H1 (cell line): ENCODE data around the gene MYLK. TPM values are rescaled to one million over a fixed set of nuclear protein-coding genes. Genes with fewer than 3 reads are reported as not detected.

ENCODE experiments used
- CHD7 ChIP-seq: fragments of 300-600 bp; sonication (generic); IDR thresholded peaks from 2 replicates; pipeline ENCODE4 v1.7.1; 2012; ENCODE audit warnings: low read length, moderate library complexity, mild to moderate bottlenecking, inconsistent platforms; ENCODE audit not compliant: insufficient replicate concordance
- GTF2F1 ChIP-seq: IDR thresholded peaks from 2 replicates; pipeline ENCODE4 v1.6.1; 2012; ENCODE audit warnings: low read depth, low read length, improper control_type of control experiment, borderline replicate concordance
- NANOG ChIP-seq: IDR thresholded peaks from 2 replicates; pipeline ENCODE4 v1.6.1; 2011; ENCODE audit warnings: low read length, low read depth, mild to moderate bottlenecking, inconsistent platforms; ENCODE audit not compliant: insufficient read depth, poor library complexity, severe bottlenecking
- POLR2A ChIP-seq, 2 experiments: IDR thresholded peaks; 1 replicate in 1 of 2; 2 replicates in 1 of 2; pipeline ENCODE4 v1.6.1; 2011; ENCODE audit warnings: low read depth in 2 of 2, low read length in 2 of 2, mild to moderate bottlenecking in 2 of 2; ENCODE audit errors: control extremely low read depth in 1 of 2
- RAD21 ChIP-seq, 2 experiments: IDR thresholded peaks in 1 of 2; conservative IDR thresholded peaks in 1 of 2; 2 replicates each; pipeline ENCODE4 v1.6.1; 2011; ENCODE audit warnings: low read depth in 2 of 2, low read length in 2 of 2, improper control_type of control experiment in 1 of 2, inconsistent platforms in 1 of 2, mild to moderate bottlenecking in 1 of 2, moderate library complexity in 1 of 2
- RBBP5 ChIP-seq: IDR thresholded peaks from 2 replicates; pipeline ENCODE4 v1.7.1; 2012; ENCODE audit warnings: low read depth, mild to moderate bottlenecking, inconsistent platforms, low read length, moderate library complexity, borderline replicate concordance
- SAP30 ChIP-seq: fragments of 300-600 bp; sonication (generic); IDR thresholded peaks from 2 replicates; pipeline ENCODE4 v1.7.1; 2012; ENCODE audit warnings: low read length, moderate library complexity, mild to moderate bottlenecking, inconsistent platforms; ENCODE audit not compliant: insufficient read depth, insufficient replicate concordance
- SIN3A ChIP-seq, 2 experiments: IDR thresholded peaks in 1 of 2; conservative IDR thresholded peaks in 1 of 2; 2 replicates each; pipeline ENCODE4 v1.6.1; 2011 to 2012; ENCODE audit warnings: low read length in 2 of 2, improper control_type of control experiment in 1 of 2, low read depth in 1 of 2, mild to moderate bottlenecking in 1 of 2
- SIX5 ChIP-seq: IDR thresholded peaks from 2 replicates; pipeline ENCODE4 v1.6.1; 2011; ENCODE audit warnings: mild to moderate bottlenecking, low read depth, low read length
- polyA plus RNA-seq, 7 experiments: library from polyadenylated mRNA; depleted of rRNA in 3 of 7; stranded (reverse) in 5 of 7; unstranded in 2 of 7; fragments of >200 nt in 5 of 7; fragments of 200-250 nt in 2 of 7; gene quantifications; 1 replicate in 5 of 7; 2 replicates in 1 of 7; 4 replicates in 1 of 7; pipeline versions ENCODE4 v1.2.1 to v1.2.3, GENCODE V29; 2011 to 2013; ENCODE audit warnings: missing spikeins in 2 of 7, mixed read lengths in 2 of 7
- total RNA-seq: library from RNA; stranded (reverse); fragmentation: NEBNext Ultra II Directional; extraction: Animal tissue kit (Norgen Biotek cat#: 25700); gene quantifications from 2 replicates; pipeline ENCODE4 v1.2.1, GENCODE V29; 2021

Gene MYLK
- total and polyA plus RNA-seq, 2 of the 8 experiments (the other 6 are each of a cell fraction or from before 2014, with no cell fraction given) = 11.6 to 21.3 TPM

- no peak for TF ChIP-seq CHD7
- no peak for TF ChIP-seq SIN3A (conservative IDR thresholded peaks at IDR 0.05 in 1 of 2, IDR thresholded peaks at IDR 0.05 in 1 of 2; ENCODE audit: low read depth in 1 of 2, low read length in 2 of 2)
- TF ChIP-seq GTF2F1 = no peak
- no peak for TF ChIP-seq POLR2A (IDR thresholded peaks at IDR 0.05; ENCODE audit: control extremely low read depth in 1 of 2, low read depth in 2 of 2, low read length in 2 of 2)
- no peak for TF ChIP-seq SIX5
- no peak for TF ChIP-seq SAP30
- TF ChIP-seq RAD21 (IDR thresholded peaks at IDR 0.05 in 1 of 2, conservative IDR thresholded peaks at IDR 0.05 in 1 of 2; ENCODE audit: low read depth in 2 of 2, low read length in 2 of 2) = no peak
- TF ChIP-seq NANOG = no peak
- TF ChIP-seq RBBP5 = no peak
- TF ChIP-seq, all 59 proteins: peak for 0
These were observed 296.7 kb downstream of the MYLK start (continued) for GRCh38 chr3:123587401-123587800.
